Hindlimb muscle (tissue), 1 donor: Measurements from ENCODE around the gene CCDC9B. TPM values are rescaled to one million over a fixed set of nuclear protein-coding genes. Genes with fewer than 3 reads are reported as not detected.

Experiments used
- DNase-seq: peaks from one replicate; pipeline ENCODE4 v3.0.0-alpha.2; 2013
- polyA plus RNA-seq: library from polyadenylated mRNA; unstranded; fragments of 120-200 nt; gene quantifications from one replicate; pipeline ENCODE4 v1.2.1, GENCODE V29; 2013; ENCODE audit not compliant: insufficient read length

The CCDC9B gene
- polyA plus RNA-seq, 1 donor: 22.2 TPM

- no peak for DNase-seq
Measured at GRCh38 chr15:40345225-40345866, 4.6 kb upstream of the CCDC9B start.

- DNase-seq: no peak
Measured at GRCh38 chr15:40344631-40345120, 3.9 kb upstream of the CCDC9B start.

GRCh38 chr15:40344217-40344616 lies 3.5 kb upstream of the CCDC9B start:
- DNase-seq: no peak

GRCh38 chr15:40343512-40343911 lies 2.8 kb upstream of the CCDC9B start:
- DNase-seq: no peak

GRCh38 chr15:40342416-40343320 lies 1.9 kb upstream of the CCDC9B start:
- no peak for DNase-seq

GRCh38 chr15:40340038-40340739 lies 550 bp downstream of the CCDC9B start:
- DNase-seq: peak; percentile 56

- DNase-seq: no peak
Measured at GRCh38 chr15:40339621-40339945, 1.2 kb downstream of the CCDC9B start.

- no peak for DNase-seq
Measured at GRCh38 chr15:40338921-40339620, 1.7 kb downstream of the CCDC9B start.

- peak; percentile 49 for DNase-seq
Measured at GRCh38 chr15:40338041-40338657, 2.6 kb downstream of the CCDC9B start.

GRCh38 chr15:40337597-40337996 lies 3.1 kb downstream of the CCDC9B start:
- no peak for DNase-seq

- no peak for DNase-seq
Measured at GRCh38 chr15:40336744-40337122, 4.0 kb downstream of the CCDC9B start.

- no peak for DNase-seq
Measured at GRCh38 chr15:40335938-40336743, 4.6 kb downstream of the CCDC9B start.

- no peak for DNase-seq
Measured at GRCh38 chr15:40334941-40335795, 5.6 kb downstream of the CCDC9B start.

GRCh38 chr15:40334541-40334940 lies 6.2 kb downstream of the CCDC9B start:
- no peak for DNase-seq

GRCh38 chr15:40333922-40334492 lies 6.7 kb downstream of the CCDC9B start:
- peak; percentile 76 for DNase-seq

GRCh38 chr15:40332113-40332781 lies 8.5 kb downstream of the CCDC9B start:
- no peak for DNase-seq

- DNase-seq: no peak
Measured at GRCh38 chr15:40331637-40332036, 9.1 kb downstream of the CCDC9B start.

GRCh38 chr15:40331026-40331425 lies 9.7 kb downstream of the CCDC9B start:
- no peak for DNase-seq

- DNase-seq: no peak
Measured at GRCh38 chr15:40330368-40330836, 10.3 kb downstream of the CCDC9B start.
